GM19463 (cell line): Measurements from ENCODE around the gene ARHGDIB.

Experiments
- ATAC-seq: cut with Tn5 transposase; IDR thresholded peaks from one replicate; pipeline ENCODE4 v1.9.1; 2021; ENCODE audit warnings: mild to moderate bottlenecking, moderate library complexity; ENCODE audit not compliant: unreplicated experiment

Gene ARHGDIB

GRCh38 chr12:14984036-14984435 lies 22.6 kb upstream of the ARHGDIB start:
- no peak for ATAC-seq

- no peak for ATAC-seq
Measured at GRCh38 chr12:14982991-14983390, 21.6 kb upstream of the ARHGDIB start.

DNA sequence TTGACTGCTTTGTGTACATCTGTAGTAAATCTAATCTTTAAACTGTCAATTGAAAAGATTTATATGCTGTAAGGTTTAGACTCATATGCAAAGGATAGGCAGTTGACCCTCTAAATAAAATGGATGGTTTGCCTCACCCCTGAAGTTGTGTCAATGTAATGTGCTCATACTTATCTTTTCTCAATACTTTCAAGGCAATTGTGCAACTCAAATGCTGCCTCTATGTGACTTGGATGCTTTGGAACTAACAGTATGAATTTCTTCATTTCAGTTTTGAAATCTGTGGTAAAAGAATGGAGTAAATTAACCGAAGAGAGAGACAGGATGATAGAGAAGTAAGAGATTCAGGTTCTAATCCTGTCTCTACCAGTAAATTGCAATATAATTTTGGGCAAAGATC lies 21.2 kb upstream of the ARHGDIB start:
- no peak for ATAC-seq

- no peak for ATAC-seq
Measured at GRCh38 chr12:14981049-14981448, 19.6 kb upstream of the ARHGDIB start.

DNA sequence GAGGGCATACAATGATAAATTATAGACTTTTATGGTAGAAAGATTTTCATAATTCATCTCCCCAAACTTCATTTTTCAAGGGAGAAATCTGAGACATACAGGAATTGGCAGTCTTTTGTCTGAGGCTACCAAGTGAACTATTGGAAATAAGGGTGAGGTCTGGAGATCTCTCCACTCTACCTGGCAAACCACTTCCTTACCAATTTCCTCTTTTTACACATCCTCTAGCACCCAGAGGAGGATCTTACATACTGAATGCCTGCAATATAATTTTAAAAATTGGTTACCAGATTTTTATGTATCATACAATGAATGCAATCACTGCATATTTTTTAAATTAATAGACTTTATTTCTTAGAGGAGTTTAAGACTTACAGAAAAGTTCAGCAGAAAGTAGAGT lies 18.1 kb upstream of the ARHGDIB start:
- no peak for ATAC-seq

GRCh38 chr12:14976658-14977057 lies 15.3 kb upstream of the ARHGDIB start:
- no peak for ATAC-seq

DNA sequence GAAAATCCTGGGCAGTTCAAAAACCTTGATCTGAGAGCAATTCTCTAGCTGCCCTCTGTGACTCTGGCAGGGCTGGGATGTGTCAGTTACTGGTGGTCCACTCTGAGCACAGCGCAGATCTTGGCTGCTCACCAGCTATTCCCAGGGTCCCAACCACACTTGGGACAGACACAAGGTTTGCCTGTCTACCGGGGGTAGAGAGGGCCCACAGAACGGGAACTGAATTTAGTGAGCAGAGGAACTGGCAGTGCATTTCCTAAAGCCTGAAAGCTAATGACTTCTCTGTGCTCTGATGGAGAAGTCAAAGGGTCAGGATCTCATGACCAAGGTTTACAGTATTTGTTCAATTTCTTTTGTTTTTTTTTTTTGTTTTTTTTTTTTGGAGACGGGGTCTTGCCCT lies 14.1 kb upstream of the ARHGDIB start:
- ATAC-seq: no peak

- no peak for ATAC-seq
Measured at GRCh38 chr12:14974633-14975032, 13.2 kb upstream of the ARHGDIB start.

DNA sequence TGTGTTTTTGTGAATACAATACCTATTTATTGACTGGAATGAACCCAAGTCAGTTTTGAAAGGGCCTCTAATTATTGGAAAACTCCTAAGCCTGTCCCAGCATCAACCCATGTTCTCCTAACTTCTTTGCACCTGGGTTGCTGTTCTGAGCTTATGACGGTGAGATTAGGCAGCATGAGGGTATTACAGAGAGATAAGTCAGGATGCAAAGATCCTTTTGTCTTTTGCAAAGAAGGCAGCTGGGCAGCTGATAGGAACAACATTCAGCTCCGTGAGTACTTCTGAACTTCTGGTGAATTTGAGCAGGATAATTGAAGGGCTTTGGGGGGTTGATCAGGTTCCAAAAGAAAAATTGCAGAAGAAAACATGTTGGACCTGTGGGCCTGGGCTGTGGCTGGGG lies 11.4 kb upstream of the ARHGDIB start, which contains the start of gene PDE6H:
Gene PDE6H, plus strand, starts transcription at position 227 of the 400 bp plus-strand sequence. CDS start 4,971 bp downstream, outside the sequence.
- no peak for ATAC-seq

DNA sequence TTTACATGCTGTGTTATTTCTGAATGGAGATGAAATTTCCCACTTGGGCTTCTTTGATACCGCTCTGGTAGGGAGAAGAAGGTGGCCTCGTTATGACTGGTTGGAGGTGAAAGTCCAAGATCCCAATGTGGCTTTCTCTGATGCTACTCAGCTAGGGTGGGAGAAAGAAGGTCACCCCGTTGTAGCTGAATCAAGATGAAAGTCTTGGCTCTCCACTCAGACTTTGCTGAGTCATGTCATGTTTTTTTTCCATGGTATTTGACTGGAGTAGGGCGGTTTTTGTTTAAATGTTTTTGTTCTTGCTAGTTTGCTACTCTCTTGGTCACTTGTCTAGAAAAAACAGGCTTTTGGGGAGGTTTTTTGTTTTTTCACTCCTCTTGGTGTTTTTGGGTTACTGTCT lies 9.1 kb upstream of the ARHGDIB start:
- no peak for ATAC-seq

GRCh38 chr12:14968478-14968877 lies 7.1 kb upstream of the ARHGDIB start:
- ATAC-seq: no peak

GRCh38 chr12:14965221-14965620 lies 3.8 kb upstream of the ARHGDIB start:
- no peak for ATAC-seq

DNA sequence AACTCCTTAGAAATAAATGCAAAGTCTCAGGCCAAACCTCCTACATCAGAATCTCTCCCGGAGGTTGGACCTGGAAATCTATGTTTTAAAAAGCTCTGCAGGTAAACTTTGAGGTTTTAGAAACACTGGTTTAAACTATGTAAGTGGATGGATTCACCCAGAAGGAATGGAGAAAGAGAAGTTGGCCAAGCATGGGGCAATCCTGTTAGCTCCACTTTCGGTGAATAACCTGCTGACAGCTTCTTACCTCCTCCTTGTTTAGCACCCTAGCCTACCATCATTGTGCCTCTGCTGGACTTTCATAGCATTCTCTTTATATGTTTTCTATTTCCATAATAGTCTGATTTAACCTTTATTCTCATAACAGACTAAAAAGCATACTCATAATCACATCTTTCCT lies 3.0 kb upstream of the ARHGDIB start:
- ATAC-seq: no peak

GRCh38 chr12:14963520-14963919 lies 2.1 kb upstream of the ARHGDIB start:
- ATAC-seq: no peak

GRCh38 chr12:14962797-14963196 lies 1.4 kb upstream of the ARHGDIB start:
- no peak for ATAC-seq

DNA sequence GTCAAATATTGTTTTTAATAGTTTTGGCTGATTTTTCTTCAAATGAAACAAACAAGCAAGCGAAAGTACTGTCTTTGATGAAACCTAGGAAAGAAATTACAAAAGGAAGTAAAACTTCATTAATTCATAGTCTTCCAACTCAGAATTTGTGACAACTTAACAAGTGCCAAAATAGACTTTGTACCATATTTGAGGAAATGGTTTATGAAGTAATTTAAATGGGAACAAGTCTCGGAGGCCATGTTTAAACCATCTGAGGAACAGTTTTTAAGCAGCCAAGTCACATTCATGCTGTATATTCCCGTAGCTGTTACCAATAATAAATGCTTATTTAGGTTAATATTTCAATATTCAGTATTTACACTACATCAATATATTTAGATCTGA lies 745 bp upstream of the ARHGDIB start:
- no peak for ATAC-seq

DNA sequence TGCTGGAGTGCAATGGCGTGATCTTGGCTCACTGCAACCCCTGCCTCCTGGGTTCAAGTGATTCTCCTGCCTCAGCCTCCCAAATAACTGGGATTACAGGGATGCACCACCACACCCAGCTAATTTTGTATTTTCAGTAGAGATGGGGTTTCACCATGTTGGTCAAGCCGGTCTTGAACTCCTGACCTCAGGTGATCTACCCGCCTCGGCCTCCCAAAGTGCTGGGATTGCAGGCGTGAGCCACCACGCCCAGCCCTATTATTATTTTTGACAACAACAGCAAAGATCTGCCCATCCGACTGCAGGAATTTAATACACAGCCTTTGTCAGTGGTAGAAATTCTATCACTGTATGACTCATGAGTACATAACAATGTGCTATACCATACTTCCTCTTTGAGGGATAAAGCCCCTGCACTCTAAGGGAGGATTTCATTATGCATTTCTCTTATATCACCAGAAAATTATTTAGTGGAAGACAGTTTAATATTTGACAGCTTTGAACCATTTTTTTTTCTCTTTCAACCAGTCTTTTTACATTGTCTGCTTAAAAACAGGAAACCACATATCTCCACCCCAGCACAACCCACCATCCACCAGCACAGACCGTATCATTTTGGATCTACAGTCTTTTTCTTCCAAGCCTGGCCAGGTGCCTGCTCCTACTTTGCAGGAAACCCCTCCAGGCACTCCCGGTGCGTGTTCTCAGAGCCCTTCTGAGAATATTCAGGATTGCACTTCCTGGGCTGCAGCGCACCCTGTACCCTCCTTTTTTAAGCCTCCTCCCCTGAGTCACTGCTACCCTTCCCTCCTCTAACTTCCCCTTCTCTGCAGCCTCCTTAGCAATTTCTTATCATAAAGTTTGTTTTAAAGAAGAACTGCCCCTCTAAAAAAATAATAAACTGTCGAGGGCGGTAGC lies 594 bp downstream of the ARHGDIB start:
- ATAC-seq: peak; percentile 30

GRCh38 chr12:14959916-14960496 lies 1.4 kb downstream of the ARHGDIB start:
- ATAC-seq: no peak

DNA sequence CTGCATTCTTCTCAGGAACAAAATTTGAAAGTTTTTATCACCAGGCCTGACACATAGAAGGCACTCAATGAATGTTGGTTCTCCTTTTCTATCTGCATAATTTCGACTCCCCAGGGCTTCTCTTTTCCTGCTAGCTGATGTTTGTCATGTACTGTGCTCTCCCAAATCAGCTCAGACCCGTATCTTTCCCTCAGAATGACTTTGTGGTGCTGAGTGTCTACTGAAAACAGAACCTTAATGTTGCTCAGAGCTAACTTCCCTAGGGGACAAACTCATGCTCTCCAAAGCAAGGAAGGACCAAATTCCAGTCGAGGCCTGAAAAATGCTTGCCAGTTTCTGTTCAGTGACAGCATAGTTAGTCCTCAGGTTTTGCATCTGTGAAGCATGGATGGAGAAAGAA lies 1.9 kb downstream of the ARHGDIB start:
- no peak for ATAC-seq

- ATAC-seq: no peak
Measured at GRCh38 chr12:14959126-14959440, 2.3 kb downstream of the ARHGDIB start.

- no peak for ATAC-seq
Measured at GRCh38 chr12:14958361-14959125, 2.9 kb downstream of the ARHGDIB start.
